NCI-H2029 treated with DMSO at 0.1 percent for 48 hours (cell line): ENCODE data around the gene SRSF3.
"Not testable (repeated sequence)": the region's sequence is repeated elsewhere in the genome, so short reads cannot be mapped to it uniquely, and the experiment has no call there.

Experiments used
- DNase-seq: peaks from one replicate; lab custom pipeline; 2025; lab: John Stamatoyannopoulos, UW

Gene SRSF3

GRCh38 chr6:36576578-36576977 is 17.6 kb upstream of the SRSF3 start:
- no peak for DNase-seq

DNA sequence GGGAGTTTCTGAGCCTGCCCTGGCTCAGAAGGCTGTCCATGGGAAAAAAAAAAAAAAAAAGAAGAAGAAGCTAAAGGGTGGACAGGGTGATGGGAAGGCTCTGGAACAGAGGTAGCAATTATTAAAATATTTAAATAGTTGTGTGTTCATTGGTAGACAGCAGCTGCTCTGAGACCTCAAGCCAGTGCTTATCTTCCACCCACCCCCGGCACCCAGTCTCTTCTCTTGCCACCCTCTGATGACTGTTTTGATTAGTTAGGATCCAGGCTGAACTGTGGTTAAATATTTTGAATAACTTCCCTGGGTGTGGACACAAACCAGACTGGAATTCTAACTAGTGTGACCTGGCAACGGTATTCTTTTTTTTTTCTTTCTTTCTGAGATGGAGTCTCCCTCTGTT is 16.9 kb upstream of the SRSF3 start:
- DNase-seq, result no peak

DNA sequence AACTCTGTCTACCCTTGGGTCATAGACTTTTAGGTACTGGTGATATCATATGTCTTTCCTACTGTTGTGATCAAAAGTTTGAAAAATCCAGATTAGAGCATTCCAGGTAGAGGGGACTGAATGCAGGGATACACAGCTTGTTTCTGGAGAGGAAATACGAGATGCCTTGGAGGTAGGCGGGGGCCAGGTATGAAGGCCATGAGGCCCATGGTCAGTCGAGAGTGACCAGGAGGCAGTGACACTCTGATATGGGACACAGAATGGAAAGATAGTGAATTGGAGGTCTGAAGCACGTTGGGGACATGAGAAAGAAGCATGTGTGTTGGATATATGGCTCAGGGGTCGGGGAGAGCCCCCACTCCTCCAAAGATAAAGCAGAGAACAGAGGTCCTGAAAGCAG is 16.1 kb upstream of the SRSF3 start:
- no peak for DNase-seq

DNA sequence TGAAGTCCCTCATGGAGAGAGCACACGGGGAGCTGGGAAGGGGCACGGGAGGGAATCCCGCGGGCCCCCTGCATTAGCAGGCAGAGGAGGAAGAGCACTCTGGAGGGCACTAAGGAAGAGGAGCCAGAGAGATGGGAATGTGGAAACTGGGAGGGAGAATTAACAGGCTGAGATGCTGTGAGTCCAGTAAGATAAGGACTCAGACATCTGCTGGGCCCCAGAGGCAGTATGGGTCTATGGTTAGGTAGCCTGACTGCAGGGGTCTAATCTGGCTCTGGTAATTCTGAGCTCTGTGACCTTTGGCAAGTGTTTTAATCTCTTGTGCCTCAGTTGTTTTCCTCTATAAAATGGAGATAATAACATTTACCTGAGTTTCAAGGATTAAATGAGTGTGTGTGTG is 15.7 kb upstream of the SRSF3 start:
- DNase-seq, result no peak

GRCh38 chr6:36580184-36580526 is 14.0 kb upstream of the SRSF3 start:
- no peak for DNase-seq

DNA sequence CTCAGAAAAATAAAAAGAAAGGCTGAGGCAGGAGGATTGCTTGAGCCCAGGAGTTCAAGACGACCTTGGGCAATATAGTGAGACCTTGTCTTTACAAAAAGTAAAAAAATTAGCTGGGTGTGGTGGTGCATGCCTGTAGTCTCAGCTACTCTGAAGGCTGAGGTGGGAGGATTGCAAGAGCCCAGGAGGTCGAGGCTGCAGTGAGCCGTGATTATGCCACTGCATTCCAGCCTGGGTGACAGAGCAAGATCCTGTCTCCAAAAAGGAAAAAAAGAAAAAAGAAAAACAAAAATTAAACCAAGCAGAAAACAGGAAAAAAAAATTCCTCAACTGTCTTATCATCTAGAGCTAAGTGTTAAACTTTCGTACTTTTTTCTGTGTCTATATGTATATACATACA is 12.4 kb upstream of the SRSF3 start:
- no peak for DNase-seq

- no peak for DNase-seq
Observed at GRCh38 chr6:36586606-36587005, 7.6 kb upstream of the SRSF3 start.

DNA sequence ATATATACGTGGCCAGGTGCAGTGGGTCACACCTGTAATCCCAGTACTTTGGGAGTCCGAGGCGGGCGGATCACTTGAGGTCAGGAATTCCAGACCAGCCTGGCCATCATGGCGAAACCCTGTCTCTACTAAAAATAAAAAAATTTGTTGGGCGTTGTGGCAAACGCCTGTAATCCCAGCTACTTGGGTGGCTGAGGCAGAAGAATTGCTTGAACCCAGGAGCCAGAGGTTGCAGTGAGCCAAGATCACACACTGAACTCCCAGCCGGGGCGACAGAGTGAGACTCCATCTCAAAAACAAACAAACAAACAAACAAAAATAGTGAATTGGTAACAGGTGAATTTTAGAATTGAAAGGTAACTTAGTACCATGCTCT is 5.1 kb upstream of the SRSF3 start:
- DNase-seq, result not testable (repeated sequence)

- no peak for DNase-seq
Observed at GRCh38 chr6:36590237-36590636, 3.9 kb upstream of the SRSF3 start.

DNA sequence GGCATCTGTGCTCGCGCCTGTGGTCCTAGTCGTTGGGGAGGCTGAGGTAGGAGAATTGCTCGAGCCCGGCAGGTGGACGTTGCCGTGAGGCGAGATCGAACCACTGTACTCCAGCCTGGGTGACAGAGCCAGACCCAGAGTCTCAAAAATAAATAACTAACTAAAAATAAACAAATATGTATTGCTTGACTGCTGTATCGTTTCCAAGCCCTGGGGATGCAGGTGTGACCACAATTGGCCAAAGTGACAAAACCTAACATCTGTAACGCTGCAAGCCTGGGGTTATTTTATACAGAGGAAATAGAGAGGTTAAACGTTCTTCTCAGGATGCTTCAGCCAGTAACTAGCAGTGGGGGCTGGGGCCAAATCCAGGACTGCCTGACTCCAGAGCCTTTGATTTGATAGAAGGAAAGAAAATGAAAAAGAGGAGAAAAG is 1.9 kb upstream of the SRSF3 start:
- no peak for DNase-seq

- DNase-seq, result peak; percentile 71
Observed at GRCh38 chr6:36593569-36594028, 563 bp upstream of the SRSF3 start.

- peak; percentile 72 for DNase-seq
Observed at GRCh38 chr6:36594816-36595643, 868 bp downstream of the SRSF3 start.

DNA sequence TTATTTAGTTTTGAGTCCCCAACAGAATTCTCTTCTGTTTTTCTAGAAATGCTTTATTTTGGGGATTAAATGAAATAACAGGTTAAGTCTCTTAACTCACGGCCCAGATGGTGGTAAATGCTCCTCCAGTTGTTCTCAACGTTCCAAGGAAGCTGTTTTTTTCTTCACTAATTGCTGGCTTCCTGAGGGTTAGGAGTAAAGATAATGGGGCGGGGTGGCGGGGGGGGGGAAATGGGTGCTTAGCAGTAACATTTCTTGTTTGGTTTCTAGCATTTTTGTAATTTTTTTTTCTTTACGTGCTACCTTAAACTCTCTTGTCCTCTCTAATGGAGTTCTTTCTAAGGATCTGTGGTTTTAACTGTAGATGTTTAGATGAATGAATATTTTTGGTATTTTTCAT is 2.2 kb downstream of the SRSF3 start:
- DNase-seq, result no peak

- DNase-seq, result no peak
Observed at GRCh38 chr6:36597775-36598174, 3.6 kb downstream of the SRSF3 start.

GRCh38 chr6:36598326-36598725 is 4.2 kb downstream of the SRSF3 start:
- DNase-seq, result no peak

- no peak for DNase-seq
Observed at GRCh38 chr6:36598739-36599318, 4.7 kb downstream of the SRSF3 start.

- DNase-seq, result no peak
Observed at GRCh38 chr6:36599791-36600209, 5.6 kb downstream of the SRSF3 start.

DNA sequence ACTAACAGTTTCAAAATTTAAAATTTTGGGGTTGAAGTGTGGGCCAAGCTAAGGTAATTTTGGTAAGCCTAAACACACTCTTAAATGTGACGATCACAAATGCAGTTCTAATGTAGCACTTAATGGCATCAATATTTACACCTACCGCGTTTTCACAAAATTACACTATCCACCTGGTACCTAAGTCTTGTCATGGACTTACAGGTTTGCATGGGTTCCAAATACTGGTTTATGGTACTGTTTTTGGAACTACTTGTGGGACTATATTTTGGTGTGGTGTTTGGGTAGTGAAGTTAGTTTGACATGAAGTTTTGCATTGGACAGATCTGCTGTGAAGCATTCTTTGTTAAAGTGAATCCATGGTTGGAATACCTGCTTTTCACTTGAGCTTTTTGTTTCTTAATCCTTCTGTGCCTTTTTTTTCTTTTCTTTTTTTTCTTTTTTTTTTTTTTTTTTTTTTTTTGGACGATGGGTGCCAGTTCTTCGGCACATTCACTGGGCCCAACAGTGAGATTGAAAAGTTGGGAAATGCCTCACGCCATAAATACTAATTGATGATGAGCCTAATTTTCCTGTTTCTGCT is 6.5 kb downstream of the SRSF3 start:
- DNase-seq, result no peak

DNA sequence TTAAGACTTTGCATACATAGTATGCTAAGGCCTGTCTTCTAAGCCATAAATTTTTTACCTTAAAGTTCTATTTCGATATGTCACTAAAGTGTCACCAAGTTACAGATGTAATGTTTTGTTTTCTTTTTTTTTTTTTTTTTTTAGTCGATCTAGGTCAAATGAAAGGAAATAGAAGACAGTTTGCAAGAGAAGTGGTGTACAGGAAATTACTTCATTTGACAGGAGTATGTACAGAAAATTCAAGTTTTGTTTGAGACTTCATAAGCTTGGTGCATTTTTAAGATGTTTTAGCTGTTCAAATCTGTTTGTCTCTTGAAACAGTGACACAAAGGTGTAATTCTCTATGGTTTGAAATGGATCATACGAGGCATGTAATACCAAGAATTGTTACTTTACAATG is 7.7 kb downstream of the SRSF3 start:
- DNase-seq, result not testable (repeated sequence)

DNA sequence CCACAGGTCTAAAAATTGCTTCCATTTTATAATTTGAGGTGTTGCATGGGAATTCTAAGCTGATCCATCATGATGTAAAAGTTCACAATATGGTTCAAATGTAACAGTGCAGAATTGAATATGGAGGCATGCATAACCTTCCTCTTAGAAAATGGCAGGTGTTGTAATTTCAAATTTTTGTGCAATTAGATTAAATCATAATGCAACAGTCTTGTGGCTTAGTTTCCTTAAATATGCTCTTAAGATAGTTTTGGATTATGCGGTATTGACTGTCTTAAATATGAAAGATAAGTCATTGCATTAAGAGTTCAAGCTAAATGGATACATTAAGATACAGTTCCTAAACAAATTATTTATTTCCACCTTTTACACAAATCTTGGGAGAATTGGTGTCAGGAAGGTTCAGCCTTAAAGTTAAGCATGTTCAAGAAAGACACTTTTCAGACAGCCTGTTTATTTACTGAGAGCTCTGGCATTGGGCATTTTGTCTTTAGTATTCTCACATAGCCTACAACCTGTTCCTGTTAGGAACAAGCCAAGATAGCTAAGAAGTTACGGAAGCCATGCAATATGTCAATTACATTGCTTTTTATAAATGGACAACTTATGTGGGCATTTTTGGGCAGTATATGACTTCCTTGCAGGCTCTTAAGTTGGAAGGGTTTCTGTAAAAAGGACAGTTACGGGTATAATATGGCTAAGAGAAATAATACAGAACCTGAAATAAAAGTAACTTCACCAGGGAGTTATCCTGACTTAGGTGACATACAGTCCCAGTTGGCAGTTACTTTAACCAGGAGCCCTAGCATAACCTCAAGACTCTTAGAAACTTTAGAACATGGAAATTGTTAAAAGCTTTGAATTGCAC is 9.3 kb downstream of the SRSF3 start:
- no peak for DNase-seq

DNA sequence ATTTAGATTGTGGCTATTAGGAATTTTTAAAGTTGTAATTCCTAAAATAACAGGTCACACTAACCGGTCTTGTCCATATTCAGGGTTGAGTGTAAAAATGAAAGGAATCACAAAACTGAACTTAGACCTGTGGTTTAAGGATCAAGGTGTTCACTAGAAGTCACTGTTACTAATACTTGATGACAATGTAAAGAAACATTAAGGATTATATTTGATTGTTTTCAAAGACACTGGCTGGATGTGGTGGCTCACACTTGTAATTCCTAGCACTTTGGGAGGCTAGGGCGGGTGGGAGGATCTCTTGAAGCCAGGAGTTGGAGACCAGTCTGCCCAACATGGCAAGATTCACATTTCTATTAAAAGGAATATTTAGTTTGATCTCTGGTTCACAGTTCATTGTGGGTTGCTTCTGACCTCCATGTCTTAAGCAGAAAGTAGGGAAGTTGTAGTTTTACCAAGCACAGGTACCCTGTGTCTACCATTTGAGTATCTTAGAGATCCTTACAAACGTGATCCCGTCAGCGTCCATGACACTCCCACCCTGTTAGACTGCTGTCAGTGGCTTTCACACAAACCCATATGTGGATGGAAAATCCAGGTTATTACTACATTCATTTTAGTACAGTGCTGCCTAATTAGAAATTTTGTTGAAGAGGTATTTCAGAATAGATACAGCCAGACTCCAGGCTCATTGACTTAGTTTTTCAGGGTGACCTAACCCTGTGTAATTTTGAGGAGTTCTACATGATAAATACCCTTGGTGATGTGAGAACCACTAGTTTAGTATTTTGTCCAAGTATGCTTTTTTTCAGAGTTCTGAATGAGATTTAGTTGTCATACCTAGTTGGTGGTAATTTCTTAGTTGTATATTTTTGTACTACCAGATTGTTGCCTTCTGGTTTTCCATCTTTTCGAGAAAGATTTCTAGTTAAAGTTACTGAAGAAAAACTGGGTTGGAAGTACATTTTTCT is 10.2 kb downstream of the SRSF3 start:
- DNase-seq, result no peak
